IPS-18c (cell line): ENCODE data around the gene ARPC4.
A peak's percentile ranks its signal among the peaks of the same experiment; 100 is the strongest.
"Not testable (repeated sequence)": the region's sequence is repeated elsewhere in the genome, so short reads cannot be mapped to it uniquely, and the experiment has no call there.

ENCODE experiments used
- H3K4me3 ChIP-seq: 2 replicates; pipeline ENCODE4 v1.7.0; 2013; ENCODE audit warnings: low read depth, mild to moderate bottlenecking, low read length, moderate library complexity; ENCODE audit not compliant: insufficient read depth
- H3K9me3 ChIP-seq: one replicate; pipeline ENCODE4 v1.6.1; 2013; ENCODE audit warnings: mild to moderate bottlenecking, low read length, moderate library complexity; ENCODE audit not compliant: control insufficient read depth, insufficient read depth

The ARPC4 gene

DNA sequence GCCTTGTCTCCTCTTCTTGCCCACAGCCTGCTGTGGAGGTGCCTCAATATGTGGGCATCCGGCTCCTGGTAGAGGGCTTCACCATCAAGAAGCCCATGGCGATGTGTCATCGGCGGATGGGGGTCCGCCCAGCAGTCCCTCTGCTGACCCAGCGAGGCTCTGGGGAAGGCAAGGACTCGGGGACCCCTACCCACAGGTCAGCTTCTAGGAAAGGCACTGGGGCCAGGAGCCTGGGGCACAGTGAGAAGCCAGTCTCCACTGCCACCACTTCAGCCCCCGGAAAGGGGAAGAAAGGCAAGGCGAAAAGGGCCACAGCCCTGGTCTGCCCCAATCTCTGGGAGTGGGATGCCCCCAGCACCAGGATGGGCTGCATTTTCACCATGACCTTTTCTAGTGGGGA, 40.2 kb downstream of the ARPC4 start:
- Histone ChIP-seq H3K9me3 (peaks cover 2% of the 10 kb centered on the region), H3K4me3 (no peak overlapping the region)

DNA sequence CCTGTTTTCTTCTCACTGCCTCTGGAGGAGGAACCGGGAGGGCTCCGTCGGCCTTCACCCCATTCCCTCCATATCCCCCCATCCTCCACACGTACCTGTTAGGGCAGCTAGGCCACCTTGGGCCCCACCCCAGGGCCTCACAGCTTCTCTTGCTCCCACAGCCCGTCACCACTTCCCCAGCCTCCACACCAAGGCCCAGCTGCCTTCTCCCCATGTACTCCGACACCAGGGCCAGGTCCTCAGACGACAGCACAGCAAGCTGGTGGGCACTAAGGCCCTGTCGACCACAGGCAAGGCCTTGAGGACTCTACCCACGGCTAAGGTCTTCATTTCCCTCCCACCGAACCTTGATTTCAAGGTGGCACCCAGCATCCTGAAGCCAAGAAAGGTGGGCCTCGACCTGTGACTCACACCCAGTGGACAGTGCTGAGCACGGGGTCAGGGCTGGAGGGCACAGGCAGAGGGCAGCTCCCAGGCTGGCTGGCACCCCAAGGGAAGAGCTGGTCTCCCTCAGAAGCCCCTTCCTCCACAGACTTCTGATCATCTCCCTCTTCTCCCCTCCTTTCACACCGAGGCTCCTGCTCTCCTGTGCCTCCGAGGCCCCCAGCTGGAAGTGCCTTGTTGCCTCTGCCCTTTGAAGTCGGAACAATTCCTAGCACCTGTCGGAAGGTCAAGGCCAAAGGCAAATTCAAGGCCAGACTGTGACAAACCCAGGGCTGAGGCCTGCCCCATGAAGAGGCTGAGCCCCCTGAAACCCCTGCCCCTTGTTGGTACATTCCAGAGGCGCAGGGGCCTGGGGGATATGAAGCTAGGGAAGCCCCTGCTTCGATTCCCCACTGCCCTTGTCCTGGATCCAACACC, 41.9 kb downstream of the ARPC4 start:
- no peak overlapping the region for H3K4me3 ChIP-seq

DNA sequence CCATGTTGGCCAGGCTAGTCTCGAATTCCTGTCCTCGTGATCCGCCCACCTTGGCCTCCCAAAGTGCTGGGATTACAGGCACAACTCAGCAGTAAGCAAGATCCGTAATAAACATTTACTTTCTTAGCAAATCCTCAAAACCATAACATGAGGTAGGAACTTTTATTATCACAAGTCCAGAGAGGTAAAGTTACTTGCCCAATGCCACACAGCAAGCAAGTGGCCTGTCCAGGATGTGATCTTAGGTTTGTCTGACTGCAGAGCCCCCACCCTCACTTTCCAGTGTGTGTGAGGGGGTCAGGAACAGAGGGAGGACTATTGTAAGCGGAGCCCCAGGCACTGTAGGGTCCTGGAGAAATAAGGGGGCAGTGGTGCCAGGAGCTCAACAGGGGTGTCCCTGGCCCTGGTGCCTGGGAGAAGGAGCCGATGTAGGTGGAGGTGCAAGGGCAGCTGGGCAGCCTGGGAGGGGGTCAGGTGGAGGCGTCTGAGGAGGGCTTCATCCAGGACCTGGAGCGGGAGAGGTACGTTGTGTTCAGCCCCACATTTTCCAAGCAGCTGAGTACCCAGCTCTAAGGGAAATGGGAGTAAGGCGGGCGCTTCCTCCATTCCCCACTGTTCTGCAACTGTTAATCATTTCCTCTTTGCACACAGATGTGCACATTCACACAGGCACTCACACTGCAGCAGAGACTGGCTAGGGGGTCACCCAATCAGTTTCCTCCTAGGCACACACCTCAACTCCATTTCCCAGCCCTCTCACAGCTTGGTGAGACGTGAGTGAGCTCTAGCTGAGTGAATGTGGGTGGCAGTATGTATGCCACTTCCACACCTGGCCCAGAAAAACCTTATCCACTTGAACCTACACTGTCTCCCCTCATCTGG, 45.1 kb downstream of the ARPC4 start:
- H3K4me3 ChIP-seq: no peak overlapping the region
- H3K9me3 ChIP-seq: peaks cover 4% of the 10 kb centered on the region

More for the DNA sequence above, 41.9 kb downstream of the ARPC4 start:
- peaks cover 4% of the 10 kb centered on the region for H3K9me3 ChIP-seq

DNA sequence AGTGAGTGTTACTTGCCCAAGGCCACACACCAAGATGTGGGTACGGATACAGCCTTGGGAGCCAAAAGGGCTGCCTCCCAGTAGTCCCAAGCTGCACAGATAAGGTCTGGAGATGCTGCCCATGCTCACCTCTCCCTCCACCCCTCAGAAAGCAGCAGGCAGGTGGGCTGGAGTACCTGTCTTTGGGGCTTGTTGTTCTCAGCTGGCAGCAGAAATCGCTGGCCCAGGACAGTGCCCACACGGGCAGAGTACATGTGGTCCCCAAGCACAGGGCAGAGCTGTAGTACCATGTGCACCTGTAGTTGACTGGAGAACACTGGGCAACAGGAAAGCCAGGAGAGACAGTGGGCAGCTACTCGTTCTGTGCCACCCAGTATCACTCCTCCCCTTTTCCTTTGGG, 46.0 kb downstream of the ARPC4 start:
- Histone ChIP-seq H3K9me3 (peaks cover 4% of the 10 kb centered on the region), H3K4me3 (no peak overlapping the region)

DNA sequence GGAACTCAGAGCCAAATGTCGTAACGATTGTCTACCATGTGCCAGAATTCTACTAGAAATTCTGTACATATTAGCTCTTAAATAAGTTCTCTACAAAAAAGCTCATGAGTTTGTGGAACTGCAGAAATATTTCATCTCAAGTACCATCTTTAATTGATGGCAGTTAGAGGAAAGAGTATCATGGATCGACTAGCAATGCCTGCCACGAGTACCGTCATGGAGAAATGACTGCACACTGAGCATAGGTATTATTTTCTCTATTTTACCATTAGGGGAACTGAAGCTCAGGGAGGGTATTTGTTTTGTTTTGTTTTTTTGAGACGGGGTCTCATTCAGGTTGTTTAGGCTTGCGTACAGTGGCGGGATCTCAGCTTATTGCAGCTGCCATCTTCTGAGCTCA, 48.1 kb downstream of the ARPC4 start:
- H3K4me3 ChIP-seq: no peak overlapping the region
- peaks cover 3% of the 10 kb centered on the region for H3K9me3 ChIP-seq

DNA sequence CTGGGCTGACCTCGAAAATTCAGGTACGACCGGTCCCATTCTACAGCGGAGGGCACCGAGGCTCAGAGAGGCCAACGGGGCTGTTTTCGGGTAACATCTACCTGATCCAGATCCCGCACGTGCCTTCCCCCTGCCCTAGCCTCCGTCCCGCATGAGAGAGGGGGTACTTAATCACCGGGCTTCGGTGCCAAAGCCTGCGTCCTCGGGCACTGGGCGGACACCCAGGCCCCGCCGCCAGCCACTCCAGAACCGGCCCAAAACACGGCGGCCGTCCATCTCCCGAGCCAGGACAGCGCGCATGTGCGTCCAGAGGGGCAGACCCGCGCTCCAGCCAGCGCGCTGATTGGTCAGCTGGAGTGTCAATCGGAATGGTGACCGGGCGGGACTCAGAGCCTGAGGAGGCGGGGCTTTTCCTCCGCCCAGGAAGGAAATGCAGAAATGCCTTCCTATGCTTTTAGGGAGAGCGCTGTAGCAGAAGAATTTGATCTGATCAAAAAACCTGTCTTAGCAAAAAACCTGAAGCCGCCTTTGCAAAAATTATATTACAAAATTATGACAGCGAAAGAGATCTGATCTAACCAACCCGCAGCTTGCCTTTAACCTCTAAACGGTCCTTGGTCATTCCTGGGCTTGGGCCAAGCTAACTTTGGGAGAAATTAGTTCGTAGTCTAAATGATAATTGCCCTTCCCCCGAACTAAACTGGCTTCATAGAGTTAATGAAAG, 51.0 kb downstream of the ARPC4 start, which contains the start of gene RPUSD3:
Gene RPUSD3 (minus strand): TSS at position 294 of the 724 bp plus-strand sequence. CDS start 18 bp downstream, at position 276.
- H3K4me3 ChIP-seq: peak within 1 kb of the TSS; percentile 82
- peaks cover 2% of the 10 kb centered on the region for H3K9me3 ChIP-seq

DNA sequence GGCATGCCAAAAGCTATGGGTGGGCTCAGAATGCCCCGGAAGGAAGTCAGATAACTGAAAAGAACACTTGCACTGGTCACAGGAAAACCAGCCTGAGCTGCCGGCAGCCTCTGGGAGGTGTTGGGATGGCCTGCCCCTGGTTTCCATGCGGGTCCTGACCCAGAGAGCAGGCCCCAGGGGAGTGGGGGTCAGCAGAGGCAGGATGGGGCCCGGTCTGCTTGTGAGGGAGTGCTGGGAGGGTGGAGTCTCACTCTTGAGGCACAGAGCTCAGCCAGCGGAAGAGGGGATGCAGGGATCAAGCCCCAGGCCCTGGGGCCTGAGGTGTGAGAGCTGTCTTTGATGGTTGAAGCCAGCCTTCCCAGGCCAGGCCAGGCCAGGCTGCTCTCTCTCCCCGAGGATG, 53.3 kb downstream of the ARPC4 start:
- H3K4me3 ChIP-seq: no peak overlapping the region

DNA sequence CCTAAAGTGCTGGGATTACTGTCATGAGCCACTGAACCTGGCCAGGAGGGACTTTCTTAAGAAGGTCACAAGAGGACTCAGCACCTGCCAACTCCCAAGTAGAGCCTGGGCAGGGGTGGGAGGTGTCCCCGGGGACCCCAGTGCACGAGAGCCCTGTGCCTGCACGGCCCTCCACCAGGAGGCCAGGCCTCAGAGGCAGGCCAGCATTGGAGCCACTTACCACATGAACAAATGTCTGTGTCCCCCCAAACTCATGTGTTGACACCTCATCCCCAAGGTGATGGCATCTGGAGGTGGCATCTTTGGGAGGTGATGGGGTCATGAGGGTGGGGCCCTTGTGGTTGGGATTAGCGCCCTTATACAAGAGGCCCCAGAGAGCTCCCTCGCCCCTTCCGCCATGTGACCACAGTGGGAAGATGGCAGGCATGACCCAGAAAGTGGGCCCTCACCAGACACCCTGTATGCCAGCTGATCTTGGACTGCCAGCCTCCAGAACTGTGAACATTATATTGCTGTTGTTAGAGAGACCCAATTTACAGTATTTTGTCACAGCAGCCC, 54.1 kb downstream of the ARPC4 start:
- Histone ChIP-seq H3K4me3 (no peak overlapping the region), H3K9me3 (no peaks in the 10 kb centered on the region)

More for the DNA sequence above, 53.3 kb downstream of the ARPC4 start:
- H3K9me3 ChIP-seq: no peaks in the 10 kb centered on the region

DNA sequence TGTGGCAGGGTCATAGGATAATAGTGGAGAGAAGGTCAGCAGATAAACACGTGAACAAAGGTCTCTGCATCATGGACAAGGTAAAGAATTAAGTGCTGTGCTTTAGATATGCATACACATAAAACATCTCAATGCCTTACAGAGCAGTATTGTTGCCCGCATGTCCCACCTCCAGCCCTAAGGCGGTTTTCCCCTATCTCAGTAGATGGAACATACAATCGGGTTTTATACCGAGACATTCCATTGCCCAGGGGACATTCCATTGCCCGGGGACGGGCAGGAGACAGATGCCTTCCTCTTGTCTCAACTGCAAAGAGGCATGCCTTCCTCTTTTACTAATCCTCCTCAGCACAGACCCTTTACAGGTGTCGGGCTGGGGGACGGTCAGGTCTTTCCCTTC, 55.0 kb downstream of the ARPC4 start:
- H3K4me3 ChIP-seq, H3K9me3 ChIP-seq: not testable (repeated sequence)

DNA sequence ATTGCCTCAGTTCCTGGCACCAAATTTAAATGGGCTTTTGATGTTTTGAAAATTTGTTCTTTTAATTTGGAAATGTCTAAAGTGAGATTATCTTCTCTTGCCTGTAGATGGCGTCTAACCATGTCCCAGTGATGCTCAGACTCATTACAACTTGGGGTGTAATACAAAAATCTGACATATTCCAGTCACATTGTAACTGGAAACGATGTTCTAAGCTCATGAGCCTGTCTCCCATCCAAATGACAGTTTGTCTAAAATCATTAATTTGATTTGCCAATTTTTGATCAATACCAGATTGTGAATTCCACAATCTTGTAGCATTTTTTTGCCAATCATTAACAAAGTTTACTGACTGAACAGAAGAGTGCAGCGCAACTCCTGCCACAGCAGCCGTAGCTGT, 56.0 kb downstream of the ARPC4 start:
- not testable (repeated sequence) for H3K4me3 ChIP-seq, H3K9me3 ChIP-seq

DNA sequence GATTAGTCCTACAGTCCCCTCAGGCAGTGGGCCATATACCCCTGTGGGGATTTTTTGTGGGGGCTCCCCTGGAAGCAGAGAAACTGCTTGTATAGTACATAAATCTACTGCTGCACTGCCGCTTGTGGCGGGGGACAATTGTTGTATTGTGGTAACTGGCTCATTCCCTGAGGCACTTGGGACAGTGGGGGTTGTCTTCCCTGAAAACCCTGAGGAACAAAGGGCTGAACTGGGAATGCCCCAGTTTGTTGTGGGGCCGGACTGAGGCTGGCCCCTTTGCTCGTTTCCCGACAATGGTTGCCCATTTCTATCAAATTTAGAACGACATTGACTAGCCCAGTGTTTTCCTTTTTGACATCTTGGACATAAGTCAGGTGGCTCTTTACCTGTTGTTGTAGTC, 58.5 kb downstream of the ARPC4 start:
- H3K9me3 ChIP-seq, H3K4me3 ChIP-seq: not testable (repeated sequence)

DNA sequence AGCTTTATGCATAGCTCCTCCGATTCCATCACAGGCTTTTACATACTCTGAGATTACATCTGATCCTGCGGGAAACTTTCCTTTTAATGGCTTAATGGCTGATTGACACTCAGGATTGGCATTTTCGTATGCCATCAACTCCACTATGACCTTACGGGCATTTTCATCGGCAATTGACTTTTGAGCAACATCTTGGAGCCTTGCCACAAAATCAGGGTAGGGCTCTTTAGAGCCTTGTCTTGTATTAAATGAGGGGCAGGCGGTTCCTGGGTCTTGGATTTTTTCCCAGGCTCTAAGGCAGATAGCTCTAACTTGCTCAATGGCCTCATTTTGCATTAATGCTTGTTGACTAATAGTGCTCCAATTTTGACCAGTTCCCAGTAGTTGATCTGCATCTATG, 59.0 kb downstream of the ARPC4 start:
- H3K4me3 ChIP-seq, H3K9me3 ChIP-seq: not testable (repeated sequence)

DNA sequence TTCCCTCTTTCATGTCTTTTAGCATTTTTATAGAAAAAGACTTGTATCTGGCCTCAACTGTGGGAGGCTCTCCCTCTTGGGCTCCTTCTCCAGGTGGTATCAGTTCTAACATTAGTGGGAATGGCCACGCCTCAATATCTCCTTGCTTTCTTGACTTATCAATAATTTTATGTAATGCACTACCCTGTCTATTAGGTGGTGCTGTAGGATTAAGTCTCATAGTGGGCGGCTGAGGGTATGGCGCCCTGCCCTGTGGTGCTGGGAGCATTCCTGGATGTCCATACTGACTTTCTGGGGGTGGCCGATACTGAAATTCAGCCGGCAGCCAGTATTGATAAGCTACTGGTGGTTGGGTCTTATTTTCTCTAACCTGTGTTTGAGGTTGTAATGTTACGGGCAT, 59.6 kb downstream of the ARPC4 start:
- Histone ChIP-seq H3K9me3 (no peaks in the 10 kb centered on the region), H3K4me3 (no peak overlapping the region)

DNA sequence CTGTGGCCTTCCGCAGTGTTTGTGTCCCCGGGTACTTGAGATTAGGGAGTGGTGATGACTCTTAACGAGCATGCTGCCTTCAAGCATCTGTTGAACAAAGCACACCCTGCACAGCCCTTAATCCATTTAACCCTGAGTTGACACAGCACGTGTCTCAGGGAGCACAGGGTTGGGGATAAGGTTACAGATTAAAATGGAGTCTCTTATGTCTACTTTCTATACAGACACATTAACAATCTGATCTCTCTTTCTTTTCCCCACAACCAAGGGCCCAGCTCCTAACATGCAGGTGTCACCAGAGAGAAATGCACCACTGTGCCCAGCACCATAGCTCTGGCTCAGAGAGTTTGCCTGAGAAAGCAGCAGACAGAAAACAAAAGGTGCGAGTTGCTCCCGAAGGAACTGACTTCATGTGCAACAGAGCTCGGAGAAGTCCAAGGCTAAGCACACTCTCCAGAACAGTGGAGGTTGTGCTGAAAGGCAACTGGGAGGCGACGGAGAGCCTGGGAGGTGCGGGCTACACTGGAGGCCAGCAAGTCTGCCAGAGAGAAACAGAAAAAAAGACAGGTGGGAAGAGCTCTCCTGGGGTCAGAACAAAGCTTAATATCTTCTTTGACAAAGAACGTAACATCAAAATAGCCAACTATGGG, 61.5 kb downstream of the ARPC4 start:
- H3K4me3 ChIP-seq, H3K9me3 ChIP-seq: not testable (repeated sequence)

DNA sequence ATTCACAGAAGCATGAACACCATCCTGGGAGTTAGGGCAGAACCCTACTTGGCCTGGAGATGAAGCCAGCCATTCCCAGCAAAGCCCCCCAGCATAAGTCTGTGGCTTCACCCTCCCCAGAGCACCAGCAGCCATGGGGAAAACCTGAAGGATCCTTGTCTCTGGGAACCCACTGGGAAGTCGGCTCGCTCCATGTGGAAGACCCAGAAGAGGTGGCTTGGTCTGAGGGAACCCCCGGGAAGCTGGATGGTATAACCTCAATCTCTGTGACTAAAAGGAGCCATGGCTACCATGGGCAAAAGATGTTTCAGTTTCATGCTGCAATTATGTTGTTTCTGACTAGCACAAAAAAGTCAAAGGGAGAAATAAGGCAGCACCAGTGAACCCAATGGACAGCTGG, 62.7 kb downstream of the ARPC4 start:
- Histone ChIP-seq H3K9me3 (no peaks in the 10 kb centered on the region), H3K4me3 (no peak overlapping the region)
